Measurements from ENCODE around the gene TRMT112.
A peak's percentile ranks its signal among the peaks of the same experiment; 100 is the strongest.

DNA sequence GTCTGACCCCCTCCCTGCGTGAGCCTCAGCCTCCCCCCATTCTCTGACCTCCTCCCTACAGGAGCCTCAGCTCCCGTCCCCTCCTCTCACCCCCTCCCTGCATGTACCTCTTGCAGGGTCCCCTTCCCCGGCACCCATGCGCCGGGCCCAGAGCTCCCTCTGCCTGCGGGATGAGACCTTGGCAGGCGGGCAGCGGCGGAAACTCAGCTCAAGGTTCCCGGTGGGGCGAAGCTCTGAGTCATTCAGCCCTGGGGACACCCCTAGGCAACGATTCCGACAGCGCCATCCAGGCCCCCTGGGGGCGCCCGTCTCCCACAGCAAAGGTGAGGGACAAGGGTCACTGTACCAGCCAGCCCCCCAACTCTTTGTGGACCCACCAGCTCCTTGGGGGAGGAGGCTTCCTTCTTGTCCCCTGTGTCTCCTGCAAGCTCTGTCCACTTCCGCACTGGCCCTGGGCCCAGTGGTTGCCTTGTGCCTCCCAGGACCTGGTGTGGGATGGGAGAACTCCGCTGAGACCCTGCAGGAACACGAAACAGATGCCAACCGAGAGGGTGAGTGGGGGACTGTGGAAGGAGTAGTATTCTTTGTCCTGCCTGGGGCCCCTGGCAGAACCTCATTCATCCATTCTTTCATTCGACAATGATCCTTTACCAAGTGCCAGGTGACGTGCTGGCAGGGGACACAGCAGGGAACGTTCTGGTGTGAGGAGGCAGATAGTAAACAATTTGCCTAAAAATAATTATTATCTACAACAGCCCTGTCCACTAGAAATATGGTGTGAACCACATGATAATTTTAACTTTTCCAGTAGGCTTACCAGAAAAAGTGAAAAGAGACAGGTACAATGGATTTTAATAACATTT is 38.0 kb upstream of the TRMT112 start:
- TF ChIP-seq CTCF (IDR thresholded peaks at IDR 0.05) (peak in 2 of 3 donors; percentile 46 to 62), POLR2A (IDR thresholded peaks at IDR 0.05) (no peak)
